Glomerular visceral epithelial cell (primary cell): ENCODE measurements around the gene NDUFS7.

Experiments
- DNase-seq: peaks from one replicate; pipeline ENCODE4 v3.0.0-alpha.2; 2016; ENCODE audit errors: extremely low spot score

The NDUFS7 gene

GRCh38 chr19:1383312-1384084, at the start of gene NDUFS7:
Gene NDUFS7, plus strand, starts transcription at chr19:1383907. Its CDS starts 20 bp downstream, at chr19:1383927.
- DNase-seq: peak; percentile 91

GRCh38 chr19:1336079-1336684, 47.5 kb upstream of the NDUFS7 start:
- no peak for DNase-seq

- no peak for DNase-seq
Observed at GRCh38 chr19:1340681-1341469, 42.8 kb upstream of the NDUFS7 start.

- no peak for DNase-seq
Observed at GRCh38 chr19:1343041-1343440, 40.7 kb upstream of the NDUFS7 start.

GRCh38 chr19:1349211-1349610, 34.5 kb upstream of the NDUFS7 start:
- DNase-seq: no peak

GRCh38 chr19:1350867-1351266, 32.8 kb upstream of the NDUFS7 start:
- DNase-seq: no peak

- DNase-seq: no peak
Observed at GRCh38 chr19:1351381-1351851, 32.3 kb upstream of the NDUFS7 start.

- no peak for DNase-seq
Observed at GRCh38 chr19:1353144-1353543, 30.6 kb upstream of the NDUFS7 start.

GRCh38 chr19:1354970-1355567, 28.6 kb upstream of the NDUFS7 start:
- no peak for DNase-seq

GRCh38 chr19:1355568-1356507, 27.9 kb upstream of the NDUFS7 start:
- DNase-seq: no peak

- DNase-seq: no peak
Observed at GRCh38 chr19:1356508-1356865, 27.2 kb upstream of the NDUFS7 start.

- no peak for DNase-seq
Observed at GRCh38 chr19:1357531-1358109, 26.1 kb upstream of the NDUFS7 start.

- DNase-seq: no peak
Observed at GRCh38 chr19:1360126-1360817, 23.4 kb upstream of the NDUFS7 start.

- DNase-seq: peak; percentile 59
Observed at GRCh38 chr19:1360818-1361461, 22.8 kb upstream of the NDUFS7 start.

GRCh38 chr19:1361601-1362386, 21.9 kb upstream of the NDUFS7 start:
- DNase-seq: peak; percentile 95

- no peak for DNase-seq
Observed at GRCh38 chr19:1362387-1363257, 21.1 kb upstream of the NDUFS7 start.

GRCh38 chr19:1363599-1363998, 20.1 kb upstream of the NDUFS7 start:
- no peak for DNase-seq
